ENCODE data around the gene RAMACL.
"Not testable (repeated sequence)": the region's sequence is repeated elsewhere in the genome, so short reads cannot be mapped to it uniquely, and the experiment has no call there.

RAMACL gene

GRCh38 chr6:166586424-166587156 is at the start of gene RAMACL:
RAMACL (minus strand) TSS chr6:166586678; CDS start chr6:166586477, 201 bp downstream.
- no peak for DNase-seq

GRCh38 chr6:166635013-166635970 is 48.8 kb upstream of the RAMACL start:
- DNase-seq: no peak

- DNase-seq: not testable (repeated sequence)
Observed at GRCh38 chr6:166634581-166634980, 48.1 kb upstream of the RAMACL start.

GRCh38 chr6:166633732-166634535 is 47.5 kb upstream of the RAMACL start:
- no peak for DNase-seq

- no peak for DNase-seq
Observed at GRCh38 chr6:166632731-166633130, 46.3 kb upstream of the RAMACL start.

- DNase-seq: no peak
Observed at GRCh38 chr6:166630462-166630861, 44.0 kb upstream of the RAMACL start.

GRCh38 chr6:166629628-166630027 is 43.1 kb upstream of the RAMACL start:
- no peak for DNase-seq

- no peak for DNase-seq
Observed at GRCh38 chr6:166627875-166628801, 41.7 kb upstream of the RAMACL start.

- DNase-seq: peak; percentile 84
Observed at GRCh38 chr6:166627033-166627874, 40.8 kb upstream of the RAMACL start, which contains the start of gene RPS6KA2. RPS6KA2 (minus strand) TSS chr6:166627251; CDS start chr6:166627019, 232 bp downstream.

- DNase-seq: no peak
Observed at GRCh38 chr6:166626177-166627032, 39.9 kb upstream of the RAMACL start.

- DNase-seq: no peak
Observed at GRCh38 chr6:166625356-166625755, 38.9 kb upstream of the RAMACL start.

GRCh38 chr6:166624275-166624674 is 37.8 kb upstream of the RAMACL start:
- DNase-seq: peak; percentile 8

- DNase-seq: no peak
Observed at GRCh38 chr6:166623318-166623717, 36.8 kb upstream of the RAMACL start.

GRCh38 chr6:166621114-166621540 is 34.6 kb upstream of the RAMACL start:
- DNase-seq: no peak

GRCh38 chr6:166620478-166621113 is 34.1 kb upstream of the RAMACL start:
- DNase-seq: no peak

- no peak for DNase-seq
Observed at GRCh38 chr6:166619912-166620311, 33.4 kb upstream of the RAMACL start.

GRCh38 chr6:166618866-166619761 is 32.6 kb upstream of the RAMACL start:
- no peak for DNase-seq

- DNase-seq: no peak
Observed at GRCh38 chr6:166618251-166618650, 31.8 kb upstream of the RAMACL start.

Data from SIG-M5 (cell line).